ENCODE data around the gene DSE.

The DSE gene

GRCh38 chr6:116491610-116492330, 121.0 kb downstream of the DSE start:
- no peak for DNase-seq

GRCh38 chr6:116492331-116493067, 121.8 kb downstream of the DSE start:
- no peak for DNase-seq

Data from 8988T (cell line).